Peyer's patch (tissue), 4 donors: ENCODE measurements around the gene ISY1.

ENCODE experiments used
- CTCF ChIP-seq, 6 experiments: fragments of 450-650 bp in 4 of 6; fragments of 200-600 bp in 2 of 6; sonication (generic) in 1 of 6; IDR thresholded peaks; one replicate each; pipeline ENCODE4 v1.5.1; 2017 to 2019; ENCODE audit warnings: antibody characterized with exemption in 6 of 6, mild to moderate bottlenecking in 3 of 6, moderate library complexity in 1 of 6
- POLR2A ChIP-seq, 2 donors: fragments of 450-650 bp; IDR thresholded peaks; one replicate each; pipeline ENCODE4 v1.5.1; 2017; ENCODE audit warnings: antibody characterized with exemption in 2 of 2, mild to moderate bottlenecking in 2 of 2, moderate library complexity in 2 of 2

GRCh38 chr3:129144786-129145185, 16.1 kb downstream of the ISY1 start:
- TF ChIP-seq POLR2A (IDR thresholded peaks at IDR 0.05) = no peak
- no peak for TF ChIP-seq CTCF (IDR thresholded peaks at IDR 0.05)
